Middle frontal gyrus (tissue), 1 donor: ENCODE measurements around the gene CAVIN2.
A peak's percentile ranks its signal among the peaks of the same experiment; 100 is the strongest.

Experiments used
- DNase-seq: peaks from one replicate; pipeline ENCODE4 v3.0.0-alpha.2; 2015; ENCODE audit warnings: low spot score; ENCODE audit errors: extremely low spot score

Gene CAVIN2

GRCh38 chr2:191839918-191840804, 6.7 kb downstream of the CAVIN2 start:
- DNase-seq: no peak

GRCh38 chr2:191838526-191838925, 8.4 kb downstream of the CAVIN2 start:
- no peak for DNase-seq

GRCh38 chr2:191836853-191837769, 9.8 kb downstream of the CAVIN2 start:
- no peak for DNase-seq

DNA sequence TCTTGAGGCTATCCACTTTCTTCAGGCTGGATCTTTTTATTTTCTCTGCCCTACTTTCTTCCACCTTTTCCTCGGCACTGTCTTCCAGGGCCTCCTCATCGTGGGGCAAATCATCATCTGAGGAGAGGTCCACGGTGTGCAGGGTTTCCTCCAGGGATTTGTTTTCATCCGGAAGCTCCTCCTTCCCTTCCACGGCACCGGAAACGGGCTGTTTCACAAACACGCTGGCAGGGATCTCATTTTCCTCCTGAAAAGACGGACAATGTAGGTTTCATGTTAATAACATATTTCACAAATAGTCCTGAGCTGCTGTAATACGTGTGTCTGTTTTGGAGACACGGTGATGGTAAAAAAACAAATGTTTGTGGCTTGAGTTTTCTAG, 10.4 kb downstream of the CAVIN2 start:
- DNase-seq: no peak

DNA sequence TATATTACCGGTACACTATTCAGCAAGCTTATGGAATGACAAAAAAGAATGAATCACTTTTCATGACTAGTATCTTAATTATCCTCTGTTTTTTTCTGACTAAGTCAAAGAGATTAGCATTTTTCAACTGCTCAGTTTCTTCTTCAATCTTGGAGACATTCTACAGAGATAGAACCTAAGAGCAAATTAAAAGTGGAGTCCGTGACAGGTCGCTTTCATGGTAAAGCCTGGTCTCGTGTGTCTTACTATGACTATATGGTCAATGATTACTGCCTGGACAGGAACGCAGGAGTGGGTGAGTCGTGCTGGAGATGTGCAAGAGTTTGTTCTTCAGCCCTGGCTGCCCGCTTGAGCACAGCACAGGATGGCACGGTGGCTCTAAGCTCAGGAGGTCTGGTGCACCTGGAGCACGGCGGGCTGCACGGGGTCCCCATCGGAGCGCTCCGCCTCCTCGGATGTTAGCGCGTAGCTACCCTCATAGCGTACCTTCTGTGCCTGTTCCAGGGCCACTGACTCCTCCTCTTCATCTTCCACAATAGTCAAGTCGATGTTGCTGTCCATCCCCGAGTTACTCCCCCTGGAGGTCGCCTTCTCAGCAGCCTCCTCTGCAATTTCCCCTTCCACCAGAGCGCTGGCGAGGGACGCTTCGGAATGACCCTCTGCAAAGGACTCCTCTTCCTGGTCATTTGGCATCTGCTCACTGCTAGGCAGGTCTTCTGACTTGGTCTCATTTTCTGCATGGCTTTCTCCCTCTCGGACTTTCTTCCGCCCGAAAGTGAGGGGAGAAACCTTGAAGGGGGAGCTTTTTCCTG, 11.1 kb downstream of the CAVIN2 start:
- DNase-seq: no peak

- no peak for DNase-seq
These were observed 11.8 kb downstream of the CAVIN2 start for GRCh38 chr2:191835100-191835499.

GRCh38 chr2:191833356-191833755, 13.5 kb downstream of the CAVIN2 start:
- no peak for DNase-seq

- no peak for DNase-seq
These were observed 14.2 kb downstream of the CAVIN2 start for GRCh38 chr2:191832668-191833067.

DNA sequence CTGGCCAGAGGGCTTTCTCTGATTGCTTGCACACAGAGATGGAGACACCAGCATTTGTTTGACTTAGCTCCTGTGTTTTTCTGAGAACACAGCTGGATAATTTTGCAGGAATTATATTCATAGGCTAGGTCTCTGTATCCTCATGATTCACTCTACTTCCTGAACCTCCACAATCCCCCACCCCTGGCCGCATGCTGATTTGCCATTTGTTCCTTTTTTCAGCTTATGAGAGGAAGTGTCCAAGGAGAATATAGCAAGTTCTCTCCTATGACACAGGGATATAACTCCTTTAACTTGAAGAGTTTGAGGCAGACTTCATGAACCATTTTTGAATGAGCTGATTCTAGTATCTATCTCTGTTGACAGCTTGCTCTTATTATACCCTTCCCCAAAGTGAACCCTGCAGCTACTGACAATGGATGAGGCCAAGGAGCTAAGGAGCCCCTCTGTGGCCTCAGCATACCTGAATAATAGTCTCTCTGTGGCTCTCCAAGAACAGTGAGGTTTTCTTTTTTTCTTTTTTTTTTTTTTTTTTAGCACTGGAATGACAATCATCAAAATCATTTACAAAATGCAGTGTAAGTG, 15.4 kb downstream of the CAVIN2 start:
- no peak for DNase-seq

DNA sequence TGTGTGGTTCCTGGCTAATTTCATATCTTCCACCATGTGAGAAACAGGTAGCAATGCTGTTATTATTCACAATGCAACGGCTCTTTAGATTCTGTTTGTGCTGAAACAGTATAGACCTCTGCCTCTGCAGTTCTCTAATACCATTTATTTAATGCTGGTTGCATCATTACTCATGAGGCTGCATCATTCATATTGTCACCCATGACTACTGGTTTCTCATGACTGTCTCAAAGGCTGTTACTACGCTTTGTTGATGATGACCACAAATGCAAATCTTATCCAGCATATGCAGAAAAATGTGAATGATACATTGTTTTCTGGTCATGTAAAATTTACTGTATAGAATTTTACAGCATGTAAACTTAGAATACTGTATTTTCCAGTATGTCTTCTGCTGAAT, 22.5 kb downstream of the CAVIN2 start:
- DNase-seq: no peak

GRCh38 chr2:191821078-191821477, 25.8 kb downstream of the CAVIN2 start:
- DNase-seq: no peak

GRCh38 chr2:191818725-191819350, 28.1 kb downstream of the CAVIN2 start:
- no peak for DNase-seq

DNA sequence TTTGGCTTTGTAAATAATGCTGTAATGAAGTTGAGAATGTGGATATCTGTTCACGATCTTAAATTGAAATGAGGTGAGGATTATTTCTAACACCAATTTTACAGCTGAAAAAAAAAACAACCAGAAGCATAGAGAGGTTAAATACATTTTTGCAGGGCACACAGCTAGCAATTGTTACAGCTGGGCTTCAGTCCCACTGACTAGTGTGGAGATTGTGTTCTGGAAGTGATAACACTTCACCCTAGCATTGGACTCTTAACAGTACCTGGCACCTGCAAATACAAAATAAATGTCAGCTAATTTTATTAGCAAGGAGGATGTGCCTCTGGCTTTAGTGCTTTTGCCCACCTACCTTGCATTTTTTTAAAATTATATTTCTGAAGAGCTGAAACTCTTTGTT, 28.8 kb downstream of the CAVIN2 start:
- no peak for DNase-seq

DNA sequence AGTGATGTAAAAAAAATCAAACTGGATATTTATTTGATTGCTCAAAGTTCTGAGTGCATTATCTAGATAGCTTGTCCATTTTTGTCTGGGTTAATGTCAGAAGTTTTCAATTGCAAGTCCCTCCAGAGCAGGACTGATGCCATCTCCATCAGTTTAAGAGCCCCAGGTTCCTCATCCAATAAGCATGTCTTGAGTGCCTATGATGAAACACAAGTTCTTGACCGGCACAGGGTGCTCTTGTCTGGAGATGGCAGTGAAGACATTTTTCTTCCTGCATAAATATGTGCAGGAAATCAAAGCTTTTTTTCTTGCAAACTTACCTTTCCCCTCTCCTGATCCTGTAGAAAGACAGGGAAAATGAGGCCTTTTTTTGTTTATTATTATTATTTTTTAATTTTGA, 31.9 kb downstream of the CAVIN2 start:
- no peak for DNase-seq

- DNase-seq: no peak
These were observed 32.9 kb downstream of the CAVIN2 start for GRCh38 chr2:191813943-191814342.

DNA sequence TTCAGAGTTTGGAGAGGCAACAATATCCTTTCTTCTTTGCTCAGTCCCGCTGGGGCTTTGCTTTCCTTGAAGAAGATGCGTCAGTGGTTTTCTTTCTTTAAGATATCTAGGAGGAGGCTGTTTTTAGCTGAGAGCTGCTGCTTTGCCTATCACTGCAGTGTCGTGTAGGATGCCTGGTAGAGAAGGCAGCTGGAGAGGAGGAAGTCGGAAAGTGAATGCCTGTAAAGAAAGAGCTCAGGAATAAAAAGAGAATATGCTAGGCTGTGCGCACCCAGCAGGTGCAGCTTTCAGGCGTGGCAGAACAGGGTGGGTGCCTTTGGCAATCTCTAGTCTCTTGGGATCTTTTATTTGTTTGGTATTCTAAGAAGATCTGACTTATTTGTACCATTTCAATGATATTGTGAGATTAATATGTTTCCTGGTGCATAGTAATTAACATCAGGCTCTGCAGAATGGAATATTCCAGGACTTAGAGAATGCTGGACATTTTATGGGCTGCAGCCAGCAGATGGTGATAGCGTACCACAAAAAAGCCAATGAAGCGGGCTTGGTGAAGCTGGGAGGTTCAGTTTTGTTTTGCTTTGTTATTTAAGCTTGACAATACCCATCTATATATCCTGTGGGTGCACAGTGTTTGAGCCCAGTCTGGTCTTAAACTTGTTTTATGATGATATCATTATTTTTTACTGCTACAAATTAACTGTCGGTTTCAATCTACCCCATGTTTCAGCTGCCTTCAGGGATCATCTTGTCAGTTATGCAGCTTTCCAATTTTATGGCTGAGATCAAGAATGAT, 34.9 kb downstream of the CAVIN2 start:
- DNase-seq: peak; percentile 79

GRCh38 chr2:191806396-191806795, 40.5 kb downstream of the CAVIN2 start:
- DNase-seq: no peak

DNA sequence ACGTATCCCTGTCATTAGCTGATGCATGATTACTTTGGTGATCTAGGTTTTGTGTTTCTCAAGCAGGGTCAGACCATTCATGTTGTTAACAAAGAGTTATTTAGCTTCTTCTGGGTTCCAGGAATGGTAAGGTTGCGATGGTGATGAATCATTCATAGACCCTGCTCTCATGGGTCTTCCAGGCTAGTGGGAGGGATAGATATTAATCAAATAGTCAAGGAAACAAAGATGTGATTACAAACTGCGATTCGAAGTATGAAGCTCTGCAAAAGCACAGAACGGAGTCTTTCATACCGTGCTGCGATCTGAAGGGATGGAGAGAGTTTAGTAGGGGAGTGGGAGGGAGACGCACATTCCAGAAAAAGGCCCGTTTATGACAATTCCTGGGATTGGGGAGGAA, 42.1 kb downstream of the CAVIN2 start:
- no peak for DNase-seq

DNA sequence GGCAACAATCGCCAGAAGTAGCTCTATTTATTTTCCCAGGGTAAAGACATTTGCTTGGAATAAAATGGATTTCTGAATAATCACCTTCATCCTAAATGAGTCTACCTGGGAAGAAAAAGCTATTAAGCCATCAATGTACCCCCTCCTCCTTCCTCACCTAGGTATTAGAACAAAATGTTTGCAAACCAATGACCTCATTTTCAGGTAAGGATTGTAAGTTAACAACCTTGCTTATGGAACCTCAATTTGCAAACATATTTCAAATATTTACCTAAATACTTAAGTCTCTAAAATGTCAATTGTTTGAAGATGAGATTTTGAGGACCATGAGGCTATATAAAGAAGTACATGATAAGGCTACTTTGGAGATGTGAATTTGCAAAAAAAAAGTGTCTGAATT, 43.9 kb downstream of the CAVIN2 start:
- DNase-seq: no peak

DNA sequence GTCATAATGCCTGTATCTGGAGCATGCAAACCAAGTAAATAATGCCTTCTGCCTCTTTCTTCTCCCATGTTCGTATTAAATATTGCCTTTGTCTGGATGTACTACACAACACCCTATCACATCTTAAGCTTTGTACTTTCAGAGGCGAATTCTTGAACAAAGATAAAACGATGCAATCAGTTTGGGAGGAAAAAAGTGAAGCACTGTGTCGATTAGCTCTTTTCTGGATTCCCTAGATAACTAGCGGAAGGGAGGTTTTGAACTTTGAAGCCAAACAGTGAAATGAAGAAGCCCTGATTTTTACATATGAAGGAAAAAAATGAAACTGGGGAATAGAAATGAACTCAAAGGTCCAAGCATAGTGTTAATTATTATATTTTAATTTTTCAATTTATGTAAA, 44.7 kb downstream of the CAVIN2 start:
- no peak for DNase-seq
